Measurements from ENCODE around the gene MAP3K7.
"Not testable (repeated sequence)": the region's sequence is repeated elsewhere in the genome, so short reads cannot be mapped to it uniquely, and the experiment has no call there.

The MAP3K7 gene

DNA sequence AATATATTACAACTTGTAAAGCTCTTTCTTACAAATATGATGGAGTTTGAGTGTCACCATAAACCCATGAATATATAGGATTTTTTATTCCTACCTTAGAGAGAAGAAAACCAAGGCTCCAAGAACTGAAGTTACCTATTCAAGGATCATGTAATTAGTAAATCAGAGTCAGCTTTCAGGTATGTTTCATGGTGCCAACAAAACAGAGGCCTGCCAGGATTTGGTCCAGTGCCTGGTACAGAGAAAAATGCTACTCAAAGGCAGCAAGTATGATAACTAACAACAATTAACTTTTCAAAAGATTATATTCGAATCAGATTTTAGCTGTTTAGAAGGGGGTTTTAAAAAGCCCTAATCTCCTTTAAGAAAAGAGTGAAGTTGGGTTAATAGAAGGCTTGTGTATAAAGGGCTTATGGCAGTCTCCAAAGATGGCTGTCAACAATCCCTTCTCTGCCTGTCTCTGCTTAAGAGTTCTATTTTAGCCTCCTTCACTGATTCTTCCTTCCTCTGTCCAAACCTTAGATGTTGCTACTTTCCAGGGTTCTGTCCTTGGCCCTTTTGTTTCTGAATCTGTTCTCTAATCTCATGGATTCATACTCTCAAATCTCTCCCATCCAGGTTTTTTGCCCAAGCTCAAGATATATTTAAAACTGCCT is 7.8 kb downstream of the MAP3K7 start:
- DNase-seq (ENCODE audit: low read depth) = no peak

GRCh38 chr6:90575267-90575666 is 11.6 kb downstream of the MAP3K7 start:
- DNase-seq (ENCODE audit: low read depth) = no peak

DNA sequence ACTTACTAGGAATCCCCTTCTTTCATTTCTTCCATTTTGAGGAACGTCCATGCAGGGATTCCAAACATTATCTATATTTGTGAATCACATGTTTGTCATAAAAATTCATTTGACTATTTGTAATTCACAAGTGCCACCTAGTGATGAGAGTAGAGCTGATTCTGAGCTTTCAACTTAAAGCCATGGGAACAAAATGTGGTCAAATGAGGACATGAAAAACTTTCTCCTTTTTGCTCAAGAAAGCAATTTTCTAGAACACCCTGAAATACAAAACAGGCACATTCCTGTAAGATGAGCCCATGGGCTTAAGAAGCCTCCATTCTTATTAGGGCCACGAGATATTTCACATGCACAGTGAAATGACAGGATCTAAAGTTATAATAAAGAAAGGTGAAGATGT is 12.3 kb downstream of the MAP3K7 start:
- no peak for DNase-seq (ENCODE audit: low read depth)

- no peak for DNase-seq (ENCODE audit: low read depth)
Observed at GRCh38 chr6:90573624-90574023, 13.2 kb downstream of the MAP3K7 start.

DNA sequence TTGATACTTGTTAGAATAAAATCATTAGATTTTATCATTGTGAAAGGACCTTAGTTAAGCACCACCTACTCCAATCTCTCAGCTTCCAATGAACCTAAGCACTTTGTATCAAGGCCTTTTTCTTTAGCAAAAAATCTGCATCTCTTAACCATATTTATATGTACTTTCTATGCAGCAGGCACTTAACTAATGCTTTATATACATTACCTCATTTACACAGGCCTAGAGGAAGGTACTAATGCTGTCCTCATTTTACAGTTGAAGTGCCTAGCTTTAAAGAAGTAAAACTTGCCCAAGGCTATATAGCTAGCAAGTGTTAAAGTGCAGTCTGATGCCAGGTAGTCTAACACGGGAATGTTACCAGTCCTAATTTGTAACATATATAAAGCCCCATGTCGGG is 14.0 kb downstream of the MAP3K7 start:
- DNase-seq (ENCODE audit: low read depth) = no peak

- DNase-seq (ENCODE audit: low read depth) = no peak
Observed at GRCh38 chr6:90569223-90569622, 17.6 kb downstream of the MAP3K7 start.

DNA sequence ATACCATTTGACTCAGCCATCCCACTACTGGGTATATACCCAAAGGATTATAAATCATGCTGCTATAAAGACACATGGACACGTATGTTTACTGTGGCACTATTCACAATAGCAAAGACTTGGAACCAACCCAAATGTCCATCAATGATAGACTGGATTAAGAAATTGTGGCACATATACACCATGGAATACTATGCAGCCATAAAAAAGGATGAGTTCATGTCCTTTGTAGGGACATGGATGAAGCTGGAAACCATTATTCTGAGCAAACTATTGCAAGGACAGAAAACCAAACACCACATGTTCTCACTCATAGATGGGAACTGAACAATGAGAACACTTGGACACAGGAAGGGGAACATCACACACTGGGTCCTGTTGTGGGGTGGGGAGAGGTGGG is 19.2 kb downstream of the MAP3K7 start:
- DNase-seq (ENCODE audit: low read depth) = not testable (repeated sequence)

- DNase-seq (ENCODE audit: low read depth) = not testable (repeated sequence)
Observed at GRCh38 chr6:90562341-90562740, 24.5 kb downstream of the MAP3K7 start.

GRCh38 chr6:90559931-90560330 is 26.9 kb downstream of the MAP3K7 start:
- DNase-seq (ENCODE audit: low read depth) = no peak

DNA sequence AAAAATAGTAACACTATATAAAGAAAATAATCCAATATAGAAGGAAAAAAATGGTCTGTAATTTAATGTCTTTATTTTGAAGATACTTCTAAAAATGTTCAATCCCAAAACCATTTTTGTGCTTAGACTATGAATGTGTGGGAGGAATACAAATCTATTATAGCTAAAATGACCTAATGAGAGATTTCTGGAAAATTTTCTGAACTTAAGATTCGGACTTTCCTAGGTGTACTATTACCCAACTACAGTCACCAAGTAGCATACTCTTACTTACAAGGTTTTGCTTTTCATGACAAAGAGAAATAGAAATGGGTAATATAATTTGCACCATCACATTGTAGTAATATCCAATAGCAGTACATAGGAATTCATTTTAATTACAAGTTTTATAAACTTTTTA is 29.9 kb downstream of the MAP3K7 start:
- no peak for DNase-seq (ENCODE audit: low read depth)

DNA sequence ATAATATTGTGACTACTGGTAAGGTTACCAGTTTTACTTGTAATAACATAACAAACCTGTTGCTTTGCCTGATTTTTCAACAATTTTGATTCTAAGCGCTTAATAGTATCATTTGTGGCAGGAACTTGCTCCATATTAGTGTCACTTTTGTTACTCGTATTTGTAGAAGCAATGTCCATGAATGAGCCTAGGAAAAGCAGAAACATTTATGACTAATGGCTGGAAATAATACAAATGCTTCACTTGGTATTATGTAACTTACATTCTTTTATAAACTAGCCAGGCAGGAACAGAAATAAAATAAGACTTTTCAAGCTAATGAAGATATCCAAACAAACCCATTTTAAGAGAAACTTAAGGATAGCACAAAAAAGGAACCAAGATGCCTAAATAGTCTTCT is 38.9 kb downstream of the MAP3K7 start:
- no peak for DNase-seq (ENCODE audit: low read depth)

GRCh38 chr6:90547079-90547478 is 39.8 kb downstream of the MAP3K7 start:
- no peak for DNase-seq (ENCODE audit: low read depth)

- DNase-seq (ENCODE audit: low read depth) = no peak
Observed at GRCh38 chr6:90545448-90545847, 41.4 kb downstream of the MAP3K7 start.

DNA sequence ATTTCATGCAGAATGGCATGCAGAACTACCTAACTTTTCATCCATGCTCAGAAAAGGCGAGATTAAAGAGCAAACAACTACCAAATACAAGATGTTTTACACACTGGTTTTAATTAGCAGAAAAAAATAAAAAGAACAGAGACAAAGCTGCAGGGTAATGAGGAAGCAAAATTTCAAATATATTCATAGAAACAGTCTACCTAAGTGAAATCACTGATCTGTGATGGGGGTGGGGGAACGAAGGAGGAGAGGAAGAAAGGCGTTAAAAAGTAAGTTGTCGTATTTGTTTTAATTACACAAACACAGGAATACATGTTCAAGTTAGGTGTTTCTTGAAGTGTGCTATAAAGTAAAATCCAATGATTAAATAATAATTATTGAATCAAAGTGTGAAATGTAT is 42.1 kb downstream of the MAP3K7 start:
- DNase-seq (ENCODE audit: low read depth) = no peak

DNA sequence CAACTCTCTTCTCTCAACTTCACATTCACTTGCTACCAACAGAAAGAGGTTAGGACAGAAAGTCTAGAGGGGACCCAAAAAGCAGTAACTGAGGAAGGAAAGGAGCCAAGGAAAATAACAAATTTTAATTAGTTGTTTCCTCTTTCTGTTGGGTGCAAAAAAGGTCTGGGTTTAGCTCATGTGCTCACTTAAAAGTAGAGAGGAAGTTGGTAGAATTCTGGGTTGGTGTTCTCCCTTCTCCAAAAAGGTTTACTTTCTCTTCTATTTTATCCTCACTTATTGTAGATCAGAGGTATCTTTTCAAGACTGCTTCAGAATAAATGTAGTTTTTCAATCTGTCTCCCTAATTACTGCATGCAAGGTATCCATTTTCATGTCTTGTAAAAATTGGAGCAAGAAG is 42.8 kb downstream of the MAP3K7 start:
- no peak for DNase-seq (ENCODE audit: low read depth)

DNA sequence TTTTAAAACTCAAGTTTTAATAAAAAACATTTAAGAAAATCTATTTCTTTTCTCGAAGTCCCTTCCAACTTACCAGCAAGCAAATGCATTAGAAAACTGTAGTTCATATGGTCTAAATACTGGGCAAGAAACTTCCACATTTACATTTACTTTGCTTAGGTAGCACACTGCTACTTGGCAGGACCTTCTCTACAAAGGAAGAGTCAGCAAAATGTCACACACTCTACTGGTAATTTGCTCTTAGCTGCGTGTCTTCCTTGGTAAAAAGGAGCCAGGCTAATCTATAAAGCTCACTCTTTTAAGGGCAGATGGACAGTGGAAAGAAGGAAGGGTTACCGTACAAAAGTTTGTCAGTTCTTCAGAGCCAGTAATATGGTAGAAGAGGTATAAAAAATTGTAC is 45.7 kb downstream of the MAP3K7 start:
- DNase-seq (ENCODE audit: low read depth) = no peak

GRCh38 chr6:90538278-90539046 is 48.4 kb downstream of the MAP3K7 start:
- no peak for DNase-seq (ENCODE audit: low read depth)

DNA sequence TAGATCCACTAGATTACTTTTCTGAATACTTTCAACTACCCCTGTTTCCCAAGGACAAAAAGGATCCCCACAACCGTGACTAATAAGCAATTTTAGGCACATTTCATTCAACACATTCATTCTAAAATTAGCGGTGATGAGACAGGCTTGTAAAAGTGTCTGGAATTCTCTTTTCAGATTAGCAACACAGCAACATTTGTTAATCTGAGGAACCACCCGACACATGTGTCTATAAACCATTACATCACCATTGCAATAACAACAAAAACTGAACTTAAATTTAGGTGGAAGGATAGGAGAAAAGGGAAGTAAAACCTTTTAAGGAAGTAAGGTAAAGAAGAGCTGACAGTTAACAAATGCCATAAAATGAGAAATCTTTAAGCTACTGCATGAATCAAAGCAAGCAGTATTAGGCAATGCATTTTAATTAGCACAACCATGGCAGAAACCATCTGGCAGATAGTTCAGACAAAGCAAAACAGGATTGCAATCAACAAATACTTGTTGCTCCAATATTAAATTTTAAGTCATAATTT is 49.1 kb downstream of the MAP3K7 start:
- DNase-seq (ENCODE audit: low read depth) = no peak

DNA sequence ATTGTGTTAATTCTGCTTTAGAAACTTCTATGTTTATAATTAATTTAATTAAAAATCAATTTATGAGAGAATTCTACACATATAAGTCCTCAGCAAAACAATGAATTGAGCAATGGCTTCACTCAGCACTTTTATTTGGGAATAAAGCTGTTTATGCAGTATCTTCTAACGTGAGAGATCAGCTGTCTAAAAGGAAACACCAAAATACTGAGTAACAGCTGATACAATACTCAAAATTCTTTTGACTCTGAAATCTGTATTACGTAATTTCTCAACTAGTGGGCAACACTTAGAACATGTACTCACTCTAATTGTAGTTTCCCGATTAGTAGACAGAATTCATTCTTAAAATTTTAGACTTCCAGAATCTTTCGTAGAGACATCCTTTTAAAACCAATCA is 49.8 kb downstream of the MAP3K7 start:
- DNase-seq (ENCODE audit: low read depth) = no peak

- DNase-seq (ENCODE audit: low read depth) = no peak
Observed at GRCh38 chr6:90536520-90536919, 50.4 kb downstream of the MAP3K7 start.

GRCh38 chr6:90534337-90535025 is 52.4 kb downstream of the MAP3K7 start:
- DNase-seq (ENCODE audit: low read depth) = no peak

DNA sequence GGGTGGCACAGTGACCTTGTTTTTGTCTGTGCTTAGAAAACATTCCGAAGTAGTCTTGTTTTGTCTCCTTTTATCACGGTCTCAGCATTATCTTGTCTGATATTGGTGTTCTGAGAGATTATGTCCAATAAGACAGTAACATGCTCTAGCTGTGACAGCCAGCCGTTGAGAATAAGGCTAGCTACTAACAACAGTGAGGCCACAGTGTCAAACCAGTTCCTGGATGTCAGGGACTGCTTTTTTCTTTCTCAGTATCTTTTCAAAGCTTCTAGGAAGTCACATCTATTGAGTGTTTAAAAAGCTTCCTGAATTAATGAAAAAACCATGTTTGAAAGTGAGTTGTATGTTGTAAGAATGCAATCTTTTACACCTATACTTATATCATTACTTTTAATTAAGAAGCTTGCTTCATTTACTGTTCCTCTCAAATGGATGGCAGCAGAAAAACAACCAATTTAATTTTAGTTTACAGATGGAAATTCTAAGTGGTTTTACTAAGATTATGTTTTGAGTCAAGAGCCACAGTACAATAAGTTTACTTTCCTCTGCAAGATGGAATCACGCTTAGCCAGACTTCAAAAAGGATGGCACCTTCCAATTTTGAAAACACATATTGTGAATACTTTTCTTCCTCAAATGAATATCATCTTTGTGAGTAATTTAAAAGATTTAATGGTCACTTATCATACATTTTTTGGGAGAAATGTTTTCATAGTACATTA is 53.1 kb downstream of the MAP3K7 start:
- no peak for DNase-seq (ENCODE audit: low read depth)
